T-helper 1 cell treated with Interleukin-12 subunit alpha and Interleukin-12 subunit beta and Interleukin-4 antibody, amounts not matched to agents 30 μg/mL and 1 μg/mL, for 36 hours (primary cell): ENCODE results near the gene PAGE1.
"Not testable (repeated sequence)": the region's sequence is repeated elsewhere in the genome, so short reads cannot be mapped to it uniquely, and the experiment has no call there.

Source experiments
- H3K27ac Mint-ChIP-seq: one replicate; pipeline ENCODE4 v1.8.0; 2021; ENCODE audit warnings: mild to moderate bottlenecking, mixed read lengths
- H3K27me3 Mint-ChIP-seq: one replicate; pipeline ENCODE4 v1.8.0; 2021; ENCODE audit warnings: low read depth, mixed read lengths
- H3K36me3 Mint-ChIP-seq: one replicate; pipeline ENCODE4 v1.8.0; 2021; ENCODE audit warnings: low read depth, mixed read lengths
- H3K4me1 Mint-ChIP-seq: one replicate; pipeline ENCODE4 v1.8.0; 2021; ENCODE audit warnings: low read depth, mixed read lengths
- H3K4me3 Mint-ChIP-seq: one replicate; pipeline ENCODE4 v1.8.0; 2021; ENCODE audit warnings: mild to moderate bottlenecking, moderate library complexity, mixed read lengths
- H3K9me3 Mint-ChIP-seq: one replicate; pipeline ENCODE4 v1.8.0; 2021; ENCODE audit warnings: mixed read lengths

The PAGE1 gene

DNA sequence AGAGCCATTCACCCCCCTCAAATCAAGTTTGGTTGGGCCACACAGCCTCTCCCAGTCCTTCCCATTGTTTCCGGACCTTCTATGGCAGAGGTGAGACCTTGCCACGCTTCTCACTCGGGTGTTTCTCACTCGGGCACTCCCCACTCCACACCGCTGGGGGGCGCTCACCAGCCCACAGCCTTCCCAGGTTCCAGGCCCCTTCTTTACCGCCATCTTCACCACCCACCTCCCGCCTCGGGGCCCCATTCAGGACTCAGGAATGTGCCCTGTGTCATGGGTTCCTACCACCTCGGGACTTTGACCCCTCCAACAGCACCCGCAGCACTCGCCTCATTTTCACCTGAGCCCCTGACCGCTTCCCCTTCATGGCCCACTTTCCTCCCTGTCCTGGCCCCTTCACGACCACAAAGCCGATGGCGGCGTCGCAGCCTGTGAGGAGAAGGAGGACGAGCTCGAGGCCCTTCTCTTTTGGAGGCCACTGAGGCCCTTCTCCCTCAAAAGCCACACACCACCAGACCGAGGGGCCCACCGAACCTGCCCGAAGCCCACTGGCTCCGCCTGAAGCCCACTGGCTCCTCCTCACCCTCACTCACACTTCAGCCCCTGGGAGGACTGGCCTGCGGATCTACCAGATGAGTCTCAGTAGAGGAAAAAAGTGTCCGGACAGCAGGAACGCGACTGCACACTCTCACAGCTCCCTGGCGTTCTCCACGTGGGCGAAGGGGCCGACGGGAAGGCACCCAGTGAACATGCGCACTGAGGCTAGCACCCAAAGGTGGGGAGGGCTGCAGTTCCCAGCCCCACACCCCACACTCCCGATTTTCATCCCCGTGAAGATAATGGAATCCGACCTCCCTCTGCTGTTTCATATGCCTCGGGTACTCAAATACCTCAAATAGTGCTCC, at the start of gene PAGE1:
TSS of gene PAGE1 (minus strand) at position 709 of the 905 bp plus-strand sequence. CDS start 1,214 bp downstream, outside the sequence.
- Mint-ChIP-seq H3K27ac (no peak within 1 kb of the TSS), H3K9me3 (no peaks in the 10 kb centered on the region), H3K4me3 (no peak within 1 kb of the TSS), H3K27me3 (no peaks in the 10 kb centered on the region), H3K36me3 (no peaks in the 10 kb centered on the region), H3K4me1 (no peaks in the 10 kb centered on the region)

DNA sequence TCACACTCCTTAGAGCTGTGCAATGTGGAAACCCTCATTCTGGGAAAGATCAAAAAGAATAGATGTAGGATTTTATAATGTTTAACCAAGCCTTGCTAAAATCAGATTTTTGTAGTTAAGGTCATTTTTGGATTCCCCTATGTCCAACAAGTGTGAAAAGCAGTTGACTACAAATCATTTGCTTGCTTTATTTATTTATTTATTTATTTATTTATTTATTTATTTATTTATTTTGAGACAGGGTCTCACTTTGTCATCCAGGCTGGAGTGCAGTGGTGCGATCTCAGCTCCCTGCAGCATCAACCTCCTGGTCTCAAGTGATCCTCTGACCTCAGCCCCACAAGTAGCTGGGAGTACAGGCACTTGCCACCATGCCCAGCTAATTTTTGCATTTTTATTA, 45.7 kb upstream of the PAGE1 start:
- not testable (repeated sequence) for H3K27ac Mint-ChIP-seq, H3K36me3 Mint-ChIP-seq, H3K9me3 Mint-ChIP-seq, H3K4me3 Mint-ChIP-seq, H3K4me1 Mint-ChIP-seq
- peaks cover 10% of the 10 kb centered on the region for H3K27me3 Mint-ChIP-seq

DNA sequence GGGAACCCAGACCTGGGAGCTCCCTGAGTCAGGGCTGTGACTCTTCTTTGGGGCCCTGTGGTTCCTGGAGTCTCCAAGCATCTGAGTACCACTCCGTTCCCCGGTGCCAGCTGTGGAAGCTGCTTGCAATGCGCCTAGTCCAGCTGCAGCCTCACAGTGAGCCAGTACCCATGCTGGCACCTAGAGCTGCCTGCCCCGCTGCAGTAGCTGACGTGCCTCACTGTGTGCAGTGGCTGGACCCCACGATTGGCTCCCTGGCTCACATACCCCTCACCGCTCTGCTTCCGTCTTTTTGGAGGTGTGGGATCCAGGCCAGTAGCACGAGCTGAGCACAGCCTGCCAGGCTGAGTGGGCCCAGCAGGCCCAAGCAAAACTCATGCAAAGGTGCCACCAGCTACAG, 32.1 kb upstream of the PAGE1 start:
- no peaks in the 10 kb centered on the region for H3K27me3 Mint-ChIP-seq
- no peak overlapping the region for H3K27ac Mint-ChIP-seq
- no peak overlapping the region for H3K4me3 Mint-ChIP-seq
- H3K4me1 Mint-ChIP-seq: no peaks in the 10 kb centered on the region
- no peaks in the 10 kb centered on the region for H3K9me3 Mint-ChIP-seq
- H3K36me3 Mint-ChIP-seq: no peaks in the 10 kb centered on the region

- no peak overlapping the region for H3K27ac Mint-ChIP-seq
- no peaks in the 10 kb centered on the region for H3K9me3 Mint-ChIP-seq
- no peaks in the 10 kb centered on the region for H3K27me3 Mint-ChIP-seq
- H3K4me1 Mint-ChIP-seq: no peaks in the 10 kb centered on the region
- H3K36me3 Mint-ChIP-seq: no peaks in the 10 kb centered on the region
- H3K4me3 Mint-ChIP-seq: no peak overlapping the region
These were observed 31.2 kb upstream of the PAGE1 start for GRCh38 chrX:49726966-49727365.

GRCh38 chrX:49725923-49726904, 30.4 kb upstream of the PAGE1 start:
- Mint-ChIP-seq H3K36me3 (no peaks in the 10 kb centered on the region), H3K9me3 (no peaks in the 10 kb centered on the region), H3K4me1 (no peaks in the 10 kb centered on the region), H3K4me3 (no peak overlapping the region), H3K27me3 (no peaks in the 10 kb centered on the region), H3K27ac (no peak overlapping the region)

DNA sequence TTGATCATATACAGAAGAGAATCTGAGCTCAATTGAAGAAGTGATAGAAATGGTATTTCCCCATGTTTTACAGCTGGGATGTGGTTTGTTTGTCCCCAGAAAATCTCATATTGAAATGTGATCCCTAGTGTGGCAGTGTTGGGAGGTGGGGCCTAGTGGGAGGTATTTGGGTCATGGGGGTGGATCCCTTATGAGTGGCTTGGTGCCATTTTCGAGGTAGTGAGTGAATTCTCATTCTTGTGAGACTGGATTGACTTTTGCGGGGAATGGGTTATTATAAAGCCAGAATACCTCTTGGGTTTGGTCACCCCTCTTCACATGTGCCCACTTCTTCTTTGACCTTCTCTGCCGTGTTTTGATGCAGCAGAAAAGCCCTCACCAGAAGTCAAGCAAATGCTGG, 29.6 kb upstream of the PAGE1 start:
- no peaks in the 10 kb centered on the region for H3K36me3 Mint-ChIP-seq
- no peak overlapping the region for H3K4me3 Mint-ChIP-seq
- no peak overlapping the region for H3K27ac Mint-ChIP-seq
- H3K9me3 Mint-ChIP-seq: no peaks in the 10 kb centered on the region
- no peaks in the 10 kb centered on the region for H3K27me3 Mint-ChIP-seq
- no peaks in the 10 kb centered on the region for H3K4me1 Mint-ChIP-seq

DNA sequence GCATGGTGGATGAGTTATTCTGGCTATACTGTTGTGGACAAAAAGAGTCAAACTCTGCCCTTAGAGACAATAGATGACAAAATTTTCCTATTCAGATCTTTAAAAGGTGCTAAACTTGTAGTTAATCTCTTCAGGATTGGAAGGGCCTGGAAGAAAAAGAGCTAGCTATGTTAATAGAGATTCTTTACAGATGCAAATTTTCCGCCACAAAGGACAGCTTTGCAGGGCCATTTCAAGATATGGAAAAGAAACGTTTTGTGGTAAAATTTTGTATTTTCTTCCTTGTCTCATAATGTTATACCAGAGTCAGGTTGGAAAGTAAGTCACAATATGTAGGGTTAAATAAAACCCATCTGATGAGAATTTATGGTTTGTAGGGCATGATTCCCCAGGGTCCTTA, 24.3 kb upstream of the PAGE1 start:
- H3K36me3 Mint-ChIP-seq, H3K9me3 Mint-ChIP-seq, H3K27me3 Mint-ChIP-seq, H3K4me3 Mint-ChIP-seq, H3K27ac Mint-ChIP-seq, H3K4me1 Mint-ChIP-seq: not testable (repeated sequence)

DNA sequence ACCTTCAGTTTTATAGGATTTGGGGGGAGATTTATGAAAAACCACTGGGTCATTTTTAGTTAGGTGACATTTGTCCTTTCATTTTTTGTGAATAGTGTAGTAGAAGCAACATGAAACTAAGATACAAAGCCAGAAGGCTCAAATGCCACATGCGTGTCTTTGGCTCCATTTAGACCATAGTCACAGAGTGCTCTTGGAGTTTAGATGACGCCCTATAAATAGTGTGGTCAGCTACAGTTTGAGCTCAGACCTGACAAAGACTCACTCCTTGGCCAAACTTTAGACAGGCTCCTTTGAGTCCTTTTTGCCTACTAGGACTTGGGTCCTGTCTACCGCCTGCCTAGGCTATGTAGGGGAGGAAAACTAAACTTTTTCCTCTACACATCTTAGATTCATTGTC, 16.8 kb upstream of the PAGE1 start:
- Mint-ChIP-seq H3K4me1 (no peaks in the 10 kb centered on the region), H3K27ac (no peak overlapping the region), H3K4me3 (no peak overlapping the region), H3K9me3 (no peaks in the 10 kb centered on the region), H3K27me3 (peaks cover 7% of the 10 kb centered on the region), H3K36me3 (no peaks in the 10 kb centered on the region)

DNA sequence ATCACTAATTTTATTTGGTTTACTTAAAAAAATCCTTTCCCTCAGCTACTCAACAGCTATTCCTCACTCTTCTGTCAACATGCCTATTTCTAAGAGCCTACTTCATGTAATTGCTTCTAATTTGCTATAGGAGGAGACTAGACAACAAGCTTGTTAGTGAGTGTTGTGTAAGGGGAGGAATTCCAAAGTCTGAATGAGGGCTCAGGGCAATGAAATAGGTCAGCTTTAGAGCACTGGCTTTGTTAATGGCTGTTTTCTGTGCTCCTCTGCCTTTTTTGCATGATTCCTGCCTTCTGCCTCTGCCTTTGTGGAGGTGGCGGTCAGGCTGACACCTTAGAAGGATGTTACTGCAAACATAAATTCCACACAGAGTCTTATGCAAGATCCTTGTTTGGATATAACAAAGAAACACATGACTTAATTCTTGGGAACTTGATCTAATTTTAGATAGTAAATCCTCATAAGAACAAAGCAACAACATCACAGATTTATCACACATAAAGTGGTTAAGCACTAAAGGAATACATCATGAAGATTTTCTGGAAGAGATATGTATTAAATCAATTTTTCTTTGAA, 15.0 kb upstream of the PAGE1 start:
- H3K4me1 Mint-ChIP-seq: no peaks in the 10 kb centered on the region
- H3K27me3 Mint-ChIP-seq: peaks cover 7% of the 10 kb centered on the region
- H3K4me3 Mint-ChIP-seq: no peak overlapping the region
- H3K27ac Mint-ChIP-seq: no peak overlapping the region
- no peaks in the 10 kb centered on the region for H3K36me3 Mint-ChIP-seq
- H3K9me3 Mint-ChIP-seq: no peaks in the 10 kb centered on the region

GRCh38 chrX:49704691-49705404, 9.1 kb upstream of the PAGE1 start:
- no peaks in the 10 kb centered on the region for H3K27me3 Mint-ChIP-seq
- H3K27ac Mint-ChIP-seq: no peak overlapping the region
- no peaks in the 10 kb centered on the region for H3K36me3 Mint-ChIP-seq
- H3K4me3 Mint-ChIP-seq: no peak overlapping the region
- H3K4me1 Mint-ChIP-seq: no peaks in the 10 kb centered on the region
- H3K9me3 Mint-ChIP-seq: no peaks in the 10 kb centered on the region

- Mint-ChIP-seq H3K27me3 (no peaks in the 10 kb centered on the region), H3K36me3 (no peaks in the 10 kb centered on the region), H3K4me3 (no peak overlapping the region), H3K27ac (no peak overlapping the region), H3K4me1 (no peaks in the 10 kb centered on the region), H3K9me3 (no peaks in the 10 kb centered on the region)
These were observed 6.1 kb upstream of the PAGE1 start for GRCh38 chrX:49701933-49702332.

DNA sequence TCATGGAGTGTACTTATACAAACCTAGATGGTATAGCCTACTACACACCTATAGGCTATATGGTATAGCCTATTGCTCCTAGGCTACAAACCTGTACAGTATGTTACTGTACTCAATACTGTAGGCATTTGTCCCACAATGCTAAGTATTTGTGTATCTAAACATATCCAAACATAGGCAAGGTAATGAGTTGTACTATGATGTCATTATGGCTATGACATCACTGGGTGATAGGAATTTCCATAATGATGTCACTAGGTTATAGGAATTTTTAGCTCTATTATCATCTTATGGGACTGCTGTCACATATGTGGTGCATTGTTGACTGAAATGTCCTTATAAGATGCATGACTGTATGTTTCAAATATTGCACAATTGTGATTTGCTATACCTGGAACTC, 5.5 kb upstream of the PAGE1 start:
- Mint-ChIP-seq H3K36me3 (no peaks in the 10 kb centered on the region), H3K9me3 (no peaks in the 10 kb centered on the region), H3K4me3 (no peak overlapping the region), H3K27me3 (no peaks in the 10 kb centered on the region), H3K27ac (no peak overlapping the region), H3K4me1 (no peaks in the 10 kb centered on the region)

GRCh38 chrX:49675075-49675719, 20.6 kb downstream of the PAGE1 start:
- H3K4me3 Mint-ChIP-seq: no peak overlapping the region
- H3K27me3 Mint-ChIP-seq: peaks cover 4% of the 10 kb centered on the region
- H3K4me1 Mint-ChIP-seq: no peaks in the 10 kb centered on the region
- no peaks in the 10 kb centered on the region for H3K9me3 Mint-ChIP-seq
- no peak overlapping the region for H3K27ac Mint-ChIP-seq
- H3K36me3 Mint-ChIP-seq: no peaks in the 10 kb centered on the region

GRCh38 chrX:49673394-49673793, 22.4 kb downstream of the PAGE1 start:
- Mint-ChIP-seq H3K27ac (no peak overlapping the region), H3K36me3 (no peaks in the 10 kb centered on the region), H3K4me1 (no peaks in the 10 kb centered on the region), H3K4me3 (no peak overlapping the region), H3K27me3 (peaks cover 4% of the 10 kb centered on the region), H3K9me3 (no peaks in the 10 kb centered on the region)
